HG03175 (cell line): ENCODE data around the gene EPHA2.
"Not testable (repeated sequence)": the region's sequence is repeated elsewhere in the genome, so short reads cannot be mapped to it uniquely, and the experiment has no call there.

Experiments used
- ATAC-seq: cut with Tn5 transposase; IDR thresholded peaks from one replicate; pipeline ENCODE4 v1.9.1; 2021; ENCODE audit warnings: mild to moderate bottlenecking, moderate library complexity; ENCODE audit not compliant: unreplicated experiment

The EPHA2 gene

GRCh38 chr1:16122916-16123315 is 33.0 kb downstream of the EPHA2 start:
- ATAC-seq: no peak

GRCh38 chr1:16122350-16122881 is 33.5 kb downstream of the EPHA2 start:
- no peak for ATAC-seq

- ATAC-seq: no peak
Observed at GRCh38 chr1:16120940-16121410, 34.9 kb downstream of the EPHA2 start.

- no peak for ATAC-seq
Observed at GRCh38 chr1:16120407-16120806, 35.5 kb downstream of the EPHA2 start.

GRCh38 chr1:16119926-16120325 is 35.9 kb downstream of the EPHA2 start:
- no peak for ATAC-seq

- ATAC-seq: no peak
Observed at GRCh38 chr1:16119504-16119903, 36.4 kb downstream of the EPHA2 start.

GRCh38 chr1:16118706-16119105 is 37.2 kb downstream of the EPHA2 start:
- ATAC-seq: no peak

GRCh38 chr1:16117936-16118335 is 37.9 kb downstream of the EPHA2 start:
- ATAC-seq: no peak

- no peak for ATAC-seq
Observed at GRCh38 chr1:16117369-16117768, 38.5 kb downstream of the EPHA2 start.

- no peak for ATAC-seq
Observed at GRCh38 chr1:16116625-16117024, 39.2 kb downstream of the EPHA2 start.

GRCh38 chr1:16116002-16116401 is 39.9 kb downstream of the EPHA2 start:
- ATAC-seq: no peak

- no peak for ATAC-seq
Observed at GRCh38 chr1:16115468-16115983, 40.3 kb downstream of the EPHA2 start.

- no peak for ATAC-seq
Observed at GRCh38 chr1:16114527-16115467, 41.1 kb downstream of the EPHA2 start.

GRCh38 chr1:16112596-16113555 is 43.0 kb downstream of the EPHA2 start:
- no peak for ATAC-seq

GRCh38 chr1:16111771-16112595 is 43.9 kb downstream of the EPHA2 start:
- ATAC-seq: no peak

- ATAC-seq: no peak
Observed at GRCh38 chr1:16110884-16111283, 45.0 kb downstream of the EPHA2 start.

GRCh38 chr1:16110456-16110855 is 45.4 kb downstream of the EPHA2 start:
- ATAC-seq: no peak

GRCh38 chr1:16109571-16109970 is 46.3 kb downstream of the EPHA2 start:
- no peak for ATAC-seq

GRCh38 chr1:16107039-16107438 is 48.8 kb downstream of the EPHA2 start:
- ATAC-seq: not testable (repeated sequence)

- ATAC-seq: no peak
Observed at GRCh38 chr1:16101623-16102022, 54.2 kb downstream of the EPHA2 start.
